Measurements from ENCODE around the gene ABR.
"Not testable (repeated sequence)": the region's sequence is repeated elsewhere in the genome, so short reads cannot be mapped to it uniquely, and the experiment has no call there.

Gene ABR

DNA sequence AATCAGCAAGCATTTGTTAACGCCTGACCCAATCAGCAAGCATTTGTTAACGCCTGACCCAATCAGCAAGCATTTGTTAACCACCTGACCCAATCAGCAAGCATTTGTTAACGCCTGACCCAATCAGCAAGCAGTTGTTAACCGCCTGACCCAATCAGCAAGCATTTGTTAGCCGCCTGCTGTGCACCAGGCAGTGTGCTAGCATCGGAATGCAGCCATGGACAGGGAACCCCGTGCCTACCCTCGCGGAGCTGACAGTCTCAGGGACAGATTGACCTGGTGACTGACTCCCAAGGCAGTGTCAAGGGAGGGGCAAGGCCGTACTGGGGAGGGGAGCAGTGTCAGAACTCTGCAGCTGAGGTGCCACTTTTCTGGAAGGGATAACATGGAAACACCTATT, 66.9 kb downstream of the ABR start:
- no peak for DNase-seq

DNA sequence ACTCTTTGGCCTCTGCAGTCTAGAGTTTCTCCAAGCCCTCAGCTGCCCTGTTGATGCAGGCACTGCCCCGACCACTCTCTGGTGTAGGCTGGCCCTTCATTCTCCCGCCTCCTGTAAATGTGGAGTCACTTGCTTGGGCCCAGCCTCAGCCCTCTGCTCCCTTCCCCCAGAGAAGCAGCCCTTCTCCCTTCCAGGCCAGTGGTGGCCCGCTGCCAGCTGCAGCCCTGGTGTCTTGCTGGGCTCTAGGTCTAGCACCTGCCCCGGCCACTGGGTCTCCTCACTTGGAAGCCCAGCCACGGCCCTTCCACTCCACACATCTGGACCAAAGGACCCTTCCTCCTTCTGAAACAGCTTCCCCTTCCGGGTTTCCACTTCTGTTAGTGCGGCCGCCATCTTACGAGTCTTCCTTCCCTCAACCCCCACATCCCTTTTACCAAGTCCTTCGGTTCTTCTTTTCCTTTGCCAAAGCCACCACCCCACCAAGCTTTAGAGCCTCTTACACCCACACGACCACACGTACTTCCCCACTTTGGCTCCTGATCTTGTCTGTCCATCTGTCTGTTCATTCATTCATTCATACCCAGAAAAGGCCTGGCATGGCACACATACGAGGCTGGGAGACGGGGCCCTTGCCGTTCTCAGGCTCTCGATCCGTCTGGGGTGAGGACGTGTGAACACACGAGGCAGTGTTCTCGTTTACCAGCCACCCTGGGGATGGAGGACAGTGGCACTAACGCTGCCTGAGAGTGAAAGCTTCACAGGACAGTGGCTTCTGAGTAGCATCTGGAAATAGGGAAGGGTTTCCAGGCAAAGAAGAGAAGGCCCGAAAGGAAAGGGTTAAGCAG, 68.0 kb downstream of the ABR start:
- peak; percentile 26 for DNase-seq

DNA sequence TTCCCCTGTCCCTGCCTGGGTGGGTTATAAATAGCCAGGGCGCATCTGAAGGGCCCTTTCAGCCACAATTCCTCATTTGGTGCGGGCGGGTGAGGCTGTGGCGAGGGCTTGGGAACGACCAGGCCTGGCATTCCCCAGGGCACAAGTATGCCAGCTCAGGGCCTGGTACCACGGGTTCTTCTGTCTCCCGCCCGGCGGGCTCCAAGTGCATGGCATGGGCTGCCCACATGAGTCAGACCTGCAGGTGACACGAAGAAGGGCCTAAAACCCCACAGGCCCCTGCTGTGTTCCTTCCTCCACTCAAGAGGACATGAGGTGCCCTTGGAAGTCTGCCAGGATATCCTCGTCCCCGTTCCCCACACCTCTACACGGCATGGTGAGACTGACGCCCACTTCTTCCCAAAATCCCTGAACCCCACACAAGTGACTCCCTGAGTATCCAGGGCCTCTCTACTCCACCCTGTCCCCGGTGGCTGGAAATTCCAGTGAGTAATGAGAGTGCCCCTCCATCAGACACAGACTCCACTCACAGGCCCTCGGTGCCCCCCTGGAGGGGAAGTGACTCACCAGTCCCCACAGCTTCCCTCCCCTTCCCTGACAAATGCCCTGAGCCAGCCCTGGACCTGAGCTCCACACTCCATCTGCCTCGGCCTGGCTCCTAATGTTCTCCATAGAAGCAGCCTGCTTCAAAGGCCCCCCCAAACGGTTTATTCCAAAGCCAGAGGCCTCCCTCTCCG, 68.8 kb downstream of the ABR start:
- peak; percentile 56 for DNase-seq

DNA sequence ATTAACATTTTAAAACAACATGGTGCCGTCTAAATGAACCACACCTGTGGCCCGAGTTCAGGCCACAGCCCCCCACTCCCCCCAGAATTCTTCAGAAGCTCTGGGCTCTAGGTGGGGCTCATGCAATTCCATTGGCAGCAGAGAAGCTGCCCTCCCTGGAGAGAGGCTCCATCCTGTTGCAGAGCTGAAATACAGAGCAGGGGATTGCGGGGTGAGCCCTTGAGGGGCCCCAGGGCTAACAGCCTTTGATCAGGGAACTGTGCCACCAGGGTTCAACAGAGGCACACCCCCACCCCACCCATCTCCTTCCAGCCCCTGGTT, 69.3 kb downstream of the ABR start:
- DNase-seq: no peak

DNA sequence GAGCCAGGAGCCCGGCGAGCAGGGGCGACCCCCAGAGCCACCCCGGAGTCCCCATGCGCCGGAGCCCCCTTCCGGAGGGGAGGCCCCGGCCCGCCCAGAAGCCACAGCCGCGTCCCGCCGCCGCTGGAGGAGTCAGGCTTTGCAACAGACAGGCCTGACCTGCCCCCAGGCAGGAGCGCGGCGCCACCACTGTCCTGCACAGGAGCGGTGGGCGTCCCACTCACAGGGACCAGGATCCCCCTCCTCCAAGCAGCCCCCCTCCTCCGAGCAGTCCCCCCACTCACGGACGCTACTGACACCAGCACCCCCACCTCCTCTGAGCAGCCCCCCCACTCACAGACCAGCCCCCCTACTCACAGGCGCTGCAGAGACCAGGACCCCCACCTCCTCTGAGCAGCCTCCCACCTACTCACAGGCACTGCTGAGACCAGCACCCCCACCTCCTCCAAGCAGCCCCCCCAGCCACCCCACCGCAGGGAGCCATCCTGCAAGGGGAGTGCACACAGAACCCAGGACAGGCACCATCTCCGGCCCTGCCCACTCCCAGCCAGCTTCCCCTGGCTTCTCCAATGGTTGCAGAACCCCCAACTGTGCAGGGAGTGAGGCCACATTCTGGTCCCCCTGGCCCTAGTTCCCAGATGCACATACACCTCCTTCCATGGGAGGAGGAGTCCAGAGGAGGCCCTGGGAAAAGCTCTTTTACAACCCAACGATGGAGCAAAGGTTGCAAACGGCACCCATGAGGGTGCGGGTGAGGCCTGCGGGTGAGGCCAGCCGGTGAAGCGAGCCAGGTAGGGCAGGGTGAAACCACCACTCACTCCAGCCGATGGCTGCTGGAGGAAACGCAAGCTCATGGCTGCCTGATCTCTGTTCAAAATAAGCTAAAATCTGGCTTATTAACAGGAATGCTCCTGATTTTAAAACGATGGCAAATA, 69.9 kb downstream of the ABR start:
- DNase-seq: no peak

DNA sequence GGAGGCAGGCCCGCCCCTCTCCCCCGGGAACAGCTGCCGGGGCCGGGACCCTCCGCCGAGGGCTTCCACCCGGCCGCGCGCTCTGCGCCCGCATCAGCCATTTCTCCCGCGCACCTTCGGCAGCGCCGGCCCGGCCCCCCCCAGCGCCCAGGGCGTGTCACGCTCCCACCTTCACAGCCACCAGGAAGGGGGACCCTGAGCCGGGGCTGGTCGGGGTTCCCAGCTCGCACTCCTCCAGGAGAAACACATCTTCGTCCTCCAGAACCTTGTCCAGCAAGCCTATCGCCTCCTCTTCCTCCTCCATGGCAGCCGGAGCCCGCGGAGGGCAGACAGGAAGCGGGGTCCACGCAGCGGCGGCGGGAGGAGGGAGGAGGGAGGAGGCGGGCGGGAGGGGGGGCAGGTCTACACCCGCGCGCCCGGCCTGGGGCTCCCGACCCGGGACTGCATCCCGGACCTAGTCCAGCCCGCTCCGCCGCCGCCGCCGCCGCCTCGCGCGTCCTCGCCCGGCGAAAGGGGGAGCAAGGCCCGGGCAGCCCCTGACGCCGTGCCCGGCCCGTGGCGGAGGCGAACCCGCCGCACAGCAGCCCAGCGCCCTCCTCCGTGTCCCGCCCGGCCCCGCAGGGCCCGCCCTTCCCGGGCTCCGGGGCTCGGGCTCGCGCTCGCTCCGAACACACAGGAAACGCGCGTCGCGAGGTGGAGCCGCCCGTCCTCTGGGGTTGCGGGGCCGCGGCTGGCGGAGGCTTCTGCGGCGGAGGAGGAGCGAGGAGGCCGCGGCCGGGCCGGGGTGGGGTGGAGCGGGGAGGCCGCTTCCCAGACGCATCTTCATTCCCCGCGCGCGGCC, 70.8 kb downstream of the ABR start:
- DNase-seq: no peak

DNA sequence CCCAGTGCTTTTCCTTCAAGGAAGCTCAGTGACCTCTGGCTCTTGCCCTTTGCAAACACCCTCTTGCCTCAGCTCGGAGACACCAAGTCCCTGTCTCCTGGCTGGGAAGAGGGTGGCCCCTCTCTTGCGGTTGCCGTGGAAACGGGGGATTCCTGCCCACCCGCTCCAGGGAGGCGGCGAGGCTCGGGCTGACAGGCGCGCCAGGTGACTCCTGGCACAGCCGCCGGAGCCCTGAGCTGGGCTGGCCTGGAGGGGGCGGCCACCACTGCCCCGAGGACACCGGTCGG, 71.4 kb downstream of the ABR start:
- no peak for DNase-seq

DNA sequence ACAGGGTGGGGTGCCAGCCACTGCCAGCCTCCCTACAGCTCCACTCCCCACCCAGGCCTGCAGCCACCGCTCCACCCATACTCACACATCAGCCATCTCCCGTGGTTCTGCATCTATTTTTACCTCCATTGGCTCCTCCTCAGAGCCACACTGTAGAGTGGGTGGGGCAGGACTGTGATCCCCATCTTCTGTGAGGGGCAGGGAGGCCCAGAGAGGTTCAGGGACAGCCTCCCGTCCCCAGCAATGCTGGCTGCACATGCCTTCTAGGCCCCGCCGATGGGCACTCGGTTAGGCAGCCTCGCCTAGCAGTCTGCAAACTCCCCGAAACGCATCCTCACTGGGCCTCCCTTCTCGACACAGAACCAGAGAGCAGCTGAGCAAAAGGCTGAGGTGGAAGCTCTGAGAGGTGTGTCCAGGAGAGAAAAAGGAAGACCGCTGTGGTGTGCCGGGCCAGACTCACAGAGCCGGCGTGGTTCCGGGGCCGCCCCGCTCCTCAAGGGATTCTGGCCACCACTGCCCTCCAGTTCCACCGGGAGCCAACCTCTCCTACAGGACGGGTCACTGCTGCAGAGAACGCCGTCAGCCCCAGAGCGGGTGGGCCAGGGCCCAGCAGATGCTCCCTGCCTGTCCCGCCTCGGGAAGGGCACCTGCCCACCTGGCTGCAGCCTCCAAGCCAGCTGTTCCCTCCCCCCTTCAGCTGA, 71.9 kb downstream of the ABR start:
- no peak for DNase-seq

DNA sequence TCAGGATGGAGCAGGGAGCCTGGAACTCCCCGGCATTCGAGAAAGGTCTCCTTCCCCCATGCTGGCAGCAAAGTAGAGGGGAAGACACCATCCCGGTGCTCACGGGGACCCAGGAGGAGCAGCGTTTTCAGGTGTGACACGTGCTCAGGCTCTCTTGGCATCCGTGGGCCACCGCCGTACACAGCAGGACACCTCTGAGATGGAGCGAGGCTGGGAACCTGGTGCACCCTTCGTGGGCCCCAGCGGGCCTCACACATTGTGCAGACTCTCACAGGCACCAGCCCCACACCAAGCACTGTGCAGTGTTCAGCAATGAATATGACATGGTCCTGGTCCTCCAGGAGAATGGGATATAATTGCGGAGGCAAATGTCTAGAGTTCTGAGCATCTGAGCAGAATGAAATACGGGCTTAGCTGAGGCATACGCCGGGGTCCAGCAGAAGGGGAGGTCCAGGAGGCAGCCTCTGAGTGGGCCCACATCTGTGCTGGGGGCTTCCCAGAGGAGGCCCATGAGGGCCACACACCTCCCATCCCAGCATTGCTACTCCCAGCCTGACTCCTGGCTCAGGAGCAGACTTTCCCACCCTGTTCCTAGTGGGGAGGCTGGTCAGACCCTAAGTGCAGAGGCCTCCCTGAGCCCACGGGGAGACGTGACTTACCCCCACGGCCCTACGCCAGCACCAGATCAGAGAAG, 72.6 kb downstream of the ABR start:
- no peak for DNase-seq

DNA sequence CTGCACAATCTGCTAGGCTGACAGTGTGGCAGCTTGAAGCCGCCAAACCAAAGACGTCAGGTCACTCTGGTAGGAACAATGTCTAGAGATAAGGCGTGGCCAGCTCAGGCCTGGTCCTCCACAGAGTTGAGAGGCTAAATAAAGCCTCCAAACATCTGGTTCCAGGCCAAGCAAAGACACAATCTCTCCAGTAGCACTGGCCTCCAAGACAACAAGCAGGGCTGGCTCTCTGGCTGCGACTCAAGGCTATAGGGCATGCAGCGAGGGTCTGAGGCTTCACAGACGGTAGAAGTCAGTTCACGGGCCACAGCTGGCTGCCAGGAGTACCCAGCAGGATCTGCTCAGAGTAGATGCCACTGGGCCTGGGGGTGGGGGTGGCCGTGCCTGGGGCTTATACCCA, 75.6 kb downstream of the ABR start:
- DNase-seq: no peak

DNA sequence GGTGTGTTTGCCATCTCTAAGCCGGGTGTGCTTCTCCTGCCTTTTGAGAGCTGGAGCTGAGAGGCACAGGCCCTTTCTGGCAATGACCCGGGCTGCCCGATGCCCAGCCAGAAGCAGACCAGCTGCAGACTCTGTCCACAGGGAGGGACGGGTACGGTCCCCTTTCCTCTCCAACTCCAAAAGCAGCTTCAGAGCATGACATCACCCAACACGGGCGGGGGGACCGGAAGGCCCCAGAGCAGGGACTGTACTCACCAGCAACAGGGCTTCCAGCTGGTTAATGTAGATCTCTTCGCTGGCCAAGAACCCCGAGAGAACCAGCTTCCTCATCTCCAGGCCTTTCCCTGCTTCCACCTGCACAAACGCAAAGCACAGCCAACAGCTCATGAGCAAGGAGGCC, 79.4 kb downstream of the ABR start:
- no peak for DNase-seq

DNA sequence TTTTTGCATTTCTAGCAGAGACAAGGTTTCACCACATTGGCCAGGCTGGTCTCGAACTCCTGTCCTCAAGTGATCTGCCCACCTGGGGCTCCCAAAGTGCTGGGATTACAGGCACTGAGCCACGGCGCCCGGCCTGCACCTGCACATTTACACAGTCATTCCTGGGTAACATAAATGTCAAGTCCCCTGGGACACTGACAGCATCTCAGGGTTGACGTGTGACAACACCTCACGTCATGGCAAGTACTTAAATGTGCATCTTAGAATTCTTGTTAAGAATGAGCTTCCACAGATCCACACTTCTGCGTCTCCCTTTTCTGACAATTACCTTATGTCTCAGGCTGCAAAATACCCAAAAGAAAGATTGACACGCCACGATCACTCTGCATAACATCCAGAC, 80.5 kb downstream of the ABR start:
- DNase-seq: no peak

DNA sequence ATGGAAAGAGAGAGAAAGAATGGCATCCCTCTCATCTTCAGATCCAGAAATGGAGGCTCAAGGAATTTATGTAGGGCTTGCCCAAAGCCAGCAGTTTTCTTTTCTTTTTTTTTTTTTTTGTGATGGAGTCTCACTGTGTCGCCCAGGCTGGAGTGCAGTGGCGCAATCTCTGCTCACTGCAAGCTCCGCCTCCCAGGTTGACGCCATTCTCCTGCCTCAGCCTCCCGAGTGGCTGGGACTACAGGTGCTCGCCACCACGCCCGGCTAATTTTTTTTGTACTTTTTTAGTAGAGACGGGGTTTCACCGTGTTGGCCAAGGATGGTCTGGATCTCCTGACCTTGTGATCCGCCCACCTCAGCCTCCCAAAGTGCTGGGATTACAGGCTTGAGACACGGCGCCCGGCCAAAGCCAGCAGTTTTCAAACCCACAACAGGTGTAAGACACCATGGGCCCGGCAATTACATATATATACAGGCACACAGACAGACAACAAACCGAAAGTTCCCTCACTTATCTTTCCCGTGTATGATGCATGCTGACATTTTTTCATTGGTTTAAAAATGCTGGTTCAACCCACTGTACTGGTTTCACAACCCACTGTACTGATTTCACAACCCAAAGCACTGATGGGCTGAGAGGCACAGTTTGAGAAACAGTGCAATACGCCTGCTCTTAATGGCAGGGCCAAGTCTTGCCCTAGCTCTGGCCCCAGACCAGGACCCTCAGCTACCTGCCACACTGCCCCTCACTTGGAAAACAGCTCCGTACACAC, 81.6 kb downstream of the ABR start:
- DNase-seq: not testable (repeated sequence)

DNA sequence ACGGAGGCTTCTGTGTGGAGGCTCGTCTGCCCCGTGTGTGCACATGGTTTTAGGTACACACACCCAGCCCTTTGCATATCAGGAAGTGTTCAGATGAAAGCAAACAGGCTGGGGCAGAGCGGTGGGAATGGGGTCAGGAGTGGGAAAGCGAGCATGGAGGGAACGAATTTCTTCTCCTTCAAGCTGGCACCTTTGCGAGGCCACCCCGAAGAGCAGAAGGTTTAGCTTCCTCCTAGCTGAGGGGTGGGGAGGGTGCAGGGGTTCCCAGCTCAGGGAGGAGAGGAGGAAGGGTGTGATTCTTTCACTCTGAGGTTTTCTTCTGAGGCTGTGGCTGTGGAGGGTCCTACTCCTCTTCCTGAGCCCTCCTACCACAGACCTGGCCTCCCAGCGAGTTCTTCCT, 83.6 kb downstream of the ABR start:
- no peak for DNase-seq

DNA sequence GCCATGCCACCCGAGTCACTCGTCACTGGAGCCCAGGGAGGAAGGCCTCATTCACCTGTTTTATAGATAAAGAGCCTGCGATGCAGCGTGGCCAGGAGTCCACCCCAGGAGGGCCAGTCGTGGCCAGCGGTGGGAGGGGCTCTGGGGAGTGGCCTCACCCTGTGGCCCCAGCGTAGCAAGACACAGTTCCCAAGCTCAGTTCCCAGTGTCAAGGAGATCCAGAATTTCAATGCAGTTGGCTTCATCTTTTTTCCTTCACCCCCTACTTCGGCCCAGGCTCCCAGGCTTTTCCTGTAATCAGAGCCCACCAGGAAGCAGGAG, 84.0 kb downstream of the ABR start:
- DNase-seq: no peak

DNA sequence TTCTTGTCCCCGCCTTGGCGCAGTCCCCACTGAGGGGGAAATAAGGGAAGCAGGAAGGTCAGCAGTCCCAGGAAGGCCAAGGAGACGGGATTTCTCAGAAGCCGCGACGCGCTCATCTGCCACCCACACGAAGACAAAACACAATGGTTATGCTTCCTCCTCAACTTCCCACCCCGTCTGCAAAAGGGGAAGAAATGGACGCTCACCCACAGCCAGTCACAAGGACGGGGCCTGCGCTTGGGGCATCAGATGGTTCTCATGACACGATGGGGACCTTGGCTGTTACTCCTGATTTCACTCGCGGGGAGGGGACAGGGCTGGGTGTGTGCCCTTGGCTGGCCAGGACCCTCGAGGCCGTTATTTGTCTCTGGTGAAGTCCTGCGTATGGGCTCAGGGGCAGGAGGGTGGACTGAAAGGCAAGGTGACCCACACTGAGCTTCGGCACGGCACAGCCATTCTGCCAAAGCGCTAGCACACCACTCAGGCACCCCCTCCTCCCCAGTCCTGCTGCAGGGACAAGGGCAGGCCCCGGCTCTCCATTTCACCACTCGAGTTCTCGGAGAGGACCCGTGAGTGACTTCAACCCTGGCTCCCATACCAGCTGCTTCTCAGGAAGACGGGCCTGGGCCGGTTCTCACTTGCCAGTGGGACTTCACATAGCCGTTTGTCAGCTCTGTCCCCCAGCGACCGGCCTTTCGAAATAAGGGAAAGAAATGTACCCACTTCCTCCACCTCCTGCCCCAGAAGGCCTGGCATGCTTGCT, 84.5 kb downstream of the ABR start:
- DNase-seq: no peak

DNA sequence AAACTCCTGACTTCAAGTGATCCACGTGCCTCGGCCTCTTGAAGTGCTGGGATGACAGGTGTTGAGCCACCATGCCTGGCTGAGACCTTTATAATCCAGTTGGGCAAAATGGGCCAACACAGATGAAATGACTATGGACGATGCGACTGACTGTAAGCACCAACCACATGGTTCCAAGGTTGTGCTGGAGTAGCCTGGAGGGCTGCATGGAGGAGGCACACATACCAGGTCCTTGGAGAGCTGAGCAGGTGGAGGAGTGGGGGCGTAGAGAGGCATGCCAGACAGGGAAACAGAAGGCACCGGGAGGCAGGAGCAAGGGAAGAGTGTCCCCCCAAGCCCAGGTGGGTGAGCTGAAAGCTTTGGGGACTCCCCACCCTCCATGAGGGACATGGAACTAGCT, 85.2 kb downstream of the ABR start:
- DNase-seq: no peak

DNA sequence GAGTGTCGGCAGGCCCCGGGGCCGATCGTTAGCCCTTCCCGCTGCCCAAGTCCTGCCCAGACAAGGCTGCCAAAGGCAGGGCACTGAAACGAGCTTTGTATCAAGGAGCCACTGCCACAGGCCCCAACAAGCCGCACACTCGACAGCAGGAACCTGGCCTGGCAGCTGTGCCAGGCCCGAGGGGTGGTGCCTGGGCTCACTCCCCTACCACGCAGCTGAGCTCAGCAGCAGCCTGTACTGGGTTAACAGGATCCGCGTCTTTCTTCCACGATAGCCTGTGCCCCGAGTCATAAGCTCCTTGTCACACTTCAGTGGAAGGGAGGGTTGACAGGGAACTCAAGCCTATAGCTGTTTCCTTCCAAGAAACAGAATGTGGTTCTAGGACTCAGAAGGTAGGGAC, 87.9 kb downstream of the ABR start:
- peak; percentile 19 for DNase-seq

DNA sequence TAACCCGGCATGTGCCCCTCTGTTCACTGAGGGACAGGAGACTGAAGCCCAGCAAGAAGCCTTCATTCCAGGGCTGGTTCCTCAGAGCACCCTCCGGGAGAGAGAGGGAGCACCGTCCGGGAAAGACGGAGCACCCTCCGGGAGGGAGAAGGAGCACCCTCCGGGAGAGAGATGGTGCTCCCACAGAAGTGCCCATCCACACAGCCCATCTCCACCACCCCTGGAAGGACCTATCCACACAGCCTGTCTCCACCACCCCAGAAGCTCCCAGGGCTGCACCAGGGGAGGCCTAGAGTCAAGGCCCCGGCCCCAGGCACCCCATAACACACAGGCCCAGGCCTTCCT, 88.6 kb downstream of the ABR start:
- no peak for DNase-seq

DNA sequence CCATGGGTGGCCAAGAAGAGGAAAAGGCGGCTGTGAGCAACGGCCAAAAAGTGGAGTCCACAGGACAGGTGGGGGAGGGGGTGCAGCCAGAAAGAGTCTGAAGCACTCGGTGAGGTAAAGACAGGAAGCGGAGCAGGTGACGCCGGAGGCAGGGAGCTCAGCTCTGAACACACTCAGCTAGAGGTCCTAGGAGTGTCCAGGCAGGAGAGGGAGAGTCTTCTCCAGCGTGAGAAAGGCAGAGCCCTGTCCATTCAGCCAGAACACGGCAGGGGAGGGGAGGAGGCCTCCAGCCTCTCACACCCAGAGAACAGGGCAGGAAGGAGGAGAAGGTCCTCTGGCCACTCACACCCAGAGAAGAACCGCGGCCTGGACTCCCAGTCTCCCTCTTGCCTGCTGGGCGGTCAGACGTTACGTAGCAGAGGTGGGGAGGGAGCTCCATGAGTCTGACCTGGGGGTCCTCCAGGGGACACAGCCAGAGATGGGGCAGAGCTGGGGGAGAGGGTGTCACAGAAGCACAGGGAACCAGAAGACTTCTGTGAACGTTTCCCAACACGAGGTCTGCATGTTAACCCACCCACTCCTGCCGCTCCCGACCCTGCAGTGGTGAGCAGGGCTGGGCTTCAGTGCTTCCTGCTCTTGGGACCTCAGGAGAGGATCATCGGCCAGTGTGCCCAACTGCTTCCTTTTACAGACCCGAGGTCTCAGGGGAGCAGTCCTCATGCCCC, 89.2 kb downstream of the ABR start:
- DNase-seq: peak; percentile 15

Measured in DMS153 (cell line).